ENCODE measurements around the gene CHRNA9. TPM values are rescaled to one million over a fixed set of nuclear protein-coding genes. Genes with fewer than 3 reads are reported as not detected.

CHRNA9 gene
- total and polyA plus RNA-seq, 2 of the 4 experiments (the other 2 are of a cell fraction), result not detected

DNA sequence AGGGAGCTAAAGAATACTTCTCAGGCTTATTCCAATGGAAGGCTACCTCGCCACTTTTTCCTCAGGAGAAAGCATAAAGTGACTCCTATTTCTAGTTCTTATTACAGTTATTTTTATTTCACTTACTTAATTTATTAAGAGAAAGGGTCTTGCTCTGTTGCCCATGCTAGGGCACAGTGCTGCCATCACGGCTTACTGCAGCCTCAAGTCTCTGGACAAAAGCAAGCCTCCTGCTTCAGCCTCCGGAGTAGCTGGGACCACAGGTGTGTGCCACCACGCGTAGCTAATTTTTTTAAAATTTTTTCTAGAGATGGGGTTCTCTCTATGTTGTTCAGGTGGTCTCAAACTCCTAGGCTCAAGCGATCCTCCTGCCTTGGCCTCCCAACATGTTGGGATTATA is 36.0 kb upstream of the CHRNA9 start:
- no peaks in the 10 kb centered on the region for H3K9me1 ChIP-seq (ENCODE audit: insufficient read depth, low read length)
- H3K4me2 ChIP-seq (ENCODE audit: low read depth, low read length), result no peak overlapping the region
- no peak overlapping the region for H3K23ac ChIP-seq (ENCODE audit: low read depth, low read length)
- H3K4me1 ChIP-seq (ENCODE audit: control insufficient read depth, insufficient read depth, low read length), result no peaks in the 10 kb centered on the region
- no peak for DNase-seq
- no peak overlapping the region for H3K4ac ChIP-seq (ENCODE audit: low read depth, low read length)
- no peak for ATAC-seq (ENCODE audit: low read depth)
- dilution Hi-C loops (cut with HindIII; ENCODE audit: low sequenced_read_pairs, unreplicated experiment) (no loop called here), in situ Hi-C loops (cut with MboI; ENCODE audit: low sequenced_read_pairs) (no loop called here), intact Hi-C loops (cut with micrococcal nuclease) (no loop called here)
- no peak overlapping the region for H3K56ac ChIP-seq (ENCODE audit: extremely low read depth, insufficient read depth, low read length)
- no peaks in the 10 kb centered on the region for H4K20me1 ChIP-seq (ENCODE audit: insufficient read depth, low read length)
- no peak overlapping the region for H3K18ac ChIP-seq (ENCODE audit: low read depth, low read length)
- H3K79me1 ChIP-seq (ENCODE audit: low read depth in 1 of 2, low read length in 2 of 2), result no peaks in the 10 kb centered on the region
- no peak overlapping the region for H4K91ac ChIP-seq (ENCODE audit: insufficient read depth, low read depth, low read length)
- POLR2A ChIA-PET (ENCODE audit: unreplicated experiment), result no interaction called here
- no peak overlapping the region for H4K8ac ChIP-seq (ENCODE audit: low read depth in 2 of 2, low read length in 2 of 2)
- H2BK20ac ChIP-seq (ENCODE audit: low read depth, low read length), result no peak overlapping the region
- H3K9me3 ChIP-seq (ENCODE audit: control insufficient read depth, insufficient read depth, low read length), result peaks cover 6% of the 10 kb centered on the region; the same call in 1 of the 2 replicates
- no peak overlapping the region for H2AFZ ChIP-seq (replicated peaks; ENCODE audit: low read length, poor library complexity)
- H3K27me3 ChIP-seq (ENCODE audit: control insufficient read depth, insufficient read depth, low read length), result peaks cover 9% of the 10 kb centered on the region
- no peak overlapping the region for H2BK120ac ChIP-seq (ENCODE audit: low read depth, low read length)
- no peak overlapping the region for H3K4me3 ChIP-seq (ENCODE audit: insufficient read depth, low read depth, low read length)
- H2BK5ac ChIP-seq (ENCODE audit: low read depth, low read length, poor library complexity, severe bottlenecking), result no peak overlapping the region
- no peak overlapping the region for H3K9ac ChIP-seq (ENCODE audit: low read depth, low read length)
- H2AK5ac ChIP-seq (ENCODE audit: low read depth, low read length), result no peak overlapping the region
- no peaks in the 10 kb centered on the region for H3K36me3 ChIP-seq (ENCODE audit: control insufficient read depth, insufficient read depth, low read length)
- WGBS, 2 experiments (ENCODE audit: extremely low coverage in 2 of 2, insufficient read length in 1 of 2), result no CpG with 5 or more reads among the region's 6 CpGs
- H2AK9ac ChIP-seq (replicated peaks; ENCODE audit: low read depth, low read length, poor library complexity), result no peak overlapping the region
- TF ChIP-seq RCOR1 (IDR thresholded peaks at IDR 0.05; ENCODE audit: insufficient replicate concordance, low read length), result no peak
- TF ChIP-seq BHLHE40 (IDR thresholded peaks at IDR 0.05; ENCODE audit: low read depth, low read length), result no peak
- TF ChIP-seq, protein P1, sequence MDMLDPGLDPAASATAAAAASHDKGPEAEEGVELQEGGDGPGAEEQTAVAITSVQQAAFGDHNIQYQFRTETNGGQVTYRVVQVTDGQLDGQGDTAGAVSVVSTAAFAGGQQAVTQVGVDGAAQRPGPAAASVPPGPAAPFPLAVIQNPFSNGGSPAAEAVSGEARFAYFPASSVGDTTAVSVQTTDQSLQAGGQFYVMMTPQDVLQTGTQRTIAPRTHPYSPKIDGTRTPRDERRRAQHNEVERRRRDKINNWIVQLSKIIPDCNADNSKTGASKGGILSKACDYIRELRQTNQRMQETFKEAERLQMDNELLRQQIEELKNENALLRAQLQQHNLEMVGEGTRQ (IDR thresholded peaks at IDR 0.05; ENCODE audit: low read depth, low read length), result no peak
- TF ChIP-seq MAFK (IDR thresholded peaks at IDR 0.05; ENCODE audit: low read depth, low read length), result no peak
- no peak for TF ChIP-seq POLR2A (IDR thresholded peaks at IDR 0.05; ENCODE audit: low read depth, low read length)
- TF ChIP-seq NFE2L2 (IDR thresholded peaks at IDR 0.05; ENCODE audit: low read depth, low read length), result no peak
- no peak overlapping the region for H4K5ac ChIP-seq (ENCODE audit: low read depth, low read length)
- CTCF ChIA-PET, result no interaction called here
- BruUV-seq (replicated peaks), result no TSS peak
- no peak overlapping the region for H2BK15ac ChIP-seq (ENCODE audit: low read depth, low read length)
- H3K14ac ChIP-seq (replicated peaks; ENCODE audit: low read depth, low read length), result no peak overlapping the region
- no peak overlapping the region for H3K27ac ChIP-seq (ENCODE audit: insufficient read depth, low read length)

Data from IMR-90 (cell line).